ENCODE data around the gene MDM1. TPM values are rescaled to one million over a fixed set of nuclear protein-coding genes. Genes with fewer than 3 reads are reported as not detected.

The MDM1 gene
- total RNA-seq, 1 experiment from 2014 or later = 14.0 TPM

- Histone ChIP-seq H3K9me2 (ENCODE audit: insufficient read depth) (0 out of 2 replicates have a peak, but pooled peaks cover 4% of the 10 kb centered on the region), H2AFZ (no peak overlapping the region), H3F3A (ENCODE audit: insufficient read depth, low read depth) (no peaks in the 10 kb centered on the region), H4K20me1 (ENCODE audit: insufficient read depth) (no peaks in the 10 kb centered on the region), H3K4me1 (replicated peaks; ENCODE audit: insufficient read depth) (no peaks in the 10 kb centered on the region), H3K4me2 (no peak overlapping the region), H3K36me3 (ENCODE audit: low read depth) (peaks cover 6% of the 10 kb centered on the region; the same call in 1 of the 2 replicates), H3K9me3 (ENCODE audit: insufficient read depth, low read depth) (no peaks in the 10 kb centered on the region), H3K27ac (no peak overlapping the region), H3K27me3 (ENCODE audit: insufficient read depth, low read depth) (no peaks in the 10 kb centered on the region), H3K4me3 (no peak overlapping the region), H3K79me2 (ENCODE audit: low read depth) (no peaks in the 10 kb centered on the region)
- BruUV-seq (replicated peaks) = no TSS peak
- CTCF ChIA-PET = no interaction called here
- intact Hi-C loops (cut with micrococcal nuclease; ENCODE audit: unreplicated experiment) = no loop called here
- TF ChIP-seq EZH2 (IDR thresholded peaks at IDR 0.05; ENCODE audit: low read depth) (no peak), CTCF (conservative IDR thresholded peaks at IDR 0.05) (no peak)
- DNase-seq = peak in 1 of 2 experiments; percentile 65
- POLR2A ChIA-PET (ENCODE audit: unreplicated experiment) = interaction anchor here (0.6 kb wide), 1 partner anchor 11 kb away, joined by 4 read pairs; no protein-coding TSS in a partner anchor
These were observed 21.8 kb downstream of the MDM1 start for GRCh38 chr12:68310370-68310769.

DNA sequence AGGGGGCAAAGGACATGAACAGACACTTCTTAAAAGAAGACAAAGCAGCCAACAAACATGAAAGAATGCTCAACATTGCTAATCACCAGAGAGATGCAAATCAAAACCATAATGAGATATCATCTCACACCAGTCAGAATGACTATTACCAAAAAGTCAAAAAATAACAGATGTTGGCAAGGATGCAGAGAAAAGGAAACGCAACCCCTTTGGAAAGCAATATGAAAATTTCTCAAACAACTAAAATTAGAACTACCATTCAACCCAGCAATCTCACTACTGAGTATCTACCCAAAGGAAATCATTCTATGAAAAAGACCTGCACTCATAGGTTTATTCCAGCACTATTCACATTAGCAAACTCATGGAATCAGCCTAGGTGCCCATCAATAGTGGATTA is 25.6 kb downstream of the MDM1 start:
- no peaks in the 10 kb centered on the region for H3K9me3 ChIP-seq (ENCODE audit: insufficient read depth, low read depth)
- 0 out of 2 replicates have a peak, but pooled peaks cover 4% of the 10 kb centered on the region for H3K9me2 ChIP-seq (ENCODE audit: insufficient read depth)
- no TSS peak for BruUV-seq (replicated peaks)
- no peaks in the 10 kb centered on the region for H4K20me1 ChIP-seq (ENCODE audit: insufficient read depth)
- no peaks in the 10 kb centered on the region for H3K4me1 ChIP-seq (replicated peaks; ENCODE audit: insufficient read depth)
- no peaks in the 10 kb centered on the region for H3F3A ChIP-seq (ENCODE audit: insufficient read depth, low read depth)
- no peak overlapping the region for H2AFZ ChIP-seq
- no peak overlapping the region for H3K4me3 ChIP-seq
- H3K27me3 ChIP-seq (ENCODE audit: insufficient read depth, low read depth) = no peaks in the 10 kb centered on the region
- H3K36me3 ChIP-seq (ENCODE audit: low read depth) = no peaks in the 10 kb centered on the region
- DNase-seq = no peak
- ChIA-PET CTCF (no interaction called here), POLR2A (ENCODE audit: unreplicated experiment) (no interaction called here)
- no peak overlapping the region for H3K27ac ChIP-seq
- TF ChIP-seq CTCF (conservative IDR thresholded peaks at IDR 0.05) (no peak), EZH2 (IDR thresholded peaks at IDR 0.05; ENCODE audit: low read depth) (no peak)
- H3K79me2 ChIP-seq (ENCODE audit: low read depth) = no peaks in the 10 kb centered on the region
- intact Hi-C loops (cut with micrococcal nuclease; ENCODE audit: unreplicated experiment) = no loop called here
- H3K4me2 ChIP-seq = no peak overlapping the region

- BruUV-seq (replicated peaks) = no TSS peak
- no peak for TF ChIP-seq EZH2 (IDR thresholded peaks at IDR 0.05; ENCODE audit: low read depth)
- TF ChIP-seq CTCF (conservative IDR thresholded peaks at IDR 0.05) = no peak
- intact Hi-C loops (cut with micrococcal nuclease; ENCODE audit: unreplicated experiment) = no loop called here
- Histone ChIP-seq H3K27me3 (ENCODE audit: insufficient read depth, low read depth) (no peaks in the 10 kb centered on the region), H3K4me1 (replicated peaks; ENCODE audit: insufficient read depth) (no peaks in the 10 kb centered on the region), H4K20me1 (ENCODE audit: insufficient read depth) (no peaks in the 10 kb centered on the region), H3K79me2 (ENCODE audit: low read depth) (no peaks in the 10 kb centered on the region), H3F3A (ENCODE audit: insufficient read depth, low read depth) (no peaks in the 10 kb centered on the region), H3K9me2 (ENCODE audit: insufficient read depth) (0 out of 2 replicates have a peak, but pooled peaks cover 4% of the 10 kb centered on the region), H3K27ac (no peak overlapping the region), H2AFZ (no peak overlapping the region), H3K9me3 (ENCODE audit: insufficient read depth, low read depth) (no peaks in the 10 kb centered on the region), H3K4me2 (no peak overlapping the region), H3K36me3 (ENCODE audit: low read depth) (no peaks in the 10 kb centered on the region), H3K4me3 (no peak overlapping the region)
- ChIA-PET CTCF (no interaction called here), POLR2A (ENCODE audit: unreplicated experiment) (no interaction called here)
- DNase-seq = no peak
These were observed 26.9 kb downstream of the MDM1 start for GRCh38 chr12:68305278-68305677.
